Activated CD8-positive, alpha-beta memory T cell treated with anti-CD3 and anti-CD28 coated beads for 36 hours (primary cell): ENCODE data around the gene ZSCAN5A. TPM values are rescaled to one million over a fixed set of nuclear protein-coding genes. Genes with fewer than 3 reads are reported as not detected.
"Not testable (repeated sequence)": the region's sequence is repeated elsewhere in the genome, so short reads cannot be mapped to it uniquely, and the experiment has no call there.

ENCODE experiments used
- CTCF ChIA-PET: fragments of 350-600 bp; sonication (Branson Sonifier 250); formaldehyde crosslinking; loops from one replicate; lab custom pipeline; 2021; ENCODE audit warnings: antibody characterized with exemption; lab: Charles Lee
- POLR2A ChIA-PET: fragments of 350-600 bp; sonication (Branson Sonifier 250); formaldehyde crosslinking; loops from one replicate; lab custom pipeline; 2021; ENCODE audit warnings: antibody characterized with exemption; lab: Charles Lee
- total RNA-seq, 2 experiments: library from RNA; stranded (reverse); gene quantifications; one replicate each; pipeline ENCODE4 v1.2.3, GENCODE V29; 2021

The ZSCAN5A gene
- total RNA-seq, 2 experiments from 2014 or later: 10.3 to 11.7 TPM

DNA sequence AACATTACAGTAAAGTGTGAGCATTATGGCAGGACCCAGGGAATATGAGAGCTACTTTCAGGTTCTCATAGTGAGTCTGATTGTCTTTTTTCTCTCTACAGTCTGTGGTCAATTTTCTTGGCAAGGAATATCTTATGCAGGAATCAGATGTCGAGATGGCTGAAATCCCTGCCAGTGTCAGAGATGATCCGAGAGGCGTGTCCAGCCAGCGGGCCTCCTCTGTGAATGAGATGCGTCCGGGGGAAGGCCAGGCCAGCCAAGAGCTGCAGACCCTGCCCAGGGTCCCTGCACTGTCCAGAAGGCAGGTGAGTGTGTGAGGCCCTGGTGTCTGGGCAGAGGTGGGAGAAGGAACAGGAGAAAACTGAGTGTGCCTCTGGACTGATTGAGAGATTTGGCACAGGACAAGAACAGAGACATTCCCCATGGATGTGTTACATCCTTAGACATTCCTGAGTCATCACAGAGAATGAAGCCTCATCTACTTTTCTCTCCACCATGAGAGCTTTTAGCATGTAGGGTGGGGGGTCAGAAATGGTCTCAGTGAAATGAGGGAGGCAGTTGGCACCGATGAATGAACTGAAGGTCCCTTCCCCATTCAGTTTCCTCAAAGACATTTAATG, 69.4 kb downstream of the ZSCAN5A start:
- ChIA-PET POLR2A (no interaction called here), CTCF (interaction anchor here (0.9 kb wide), 1 partner anchor 8 kb away, joined by 3 read pairs; no protein-coding TSS in a partner anchor)

DNA sequence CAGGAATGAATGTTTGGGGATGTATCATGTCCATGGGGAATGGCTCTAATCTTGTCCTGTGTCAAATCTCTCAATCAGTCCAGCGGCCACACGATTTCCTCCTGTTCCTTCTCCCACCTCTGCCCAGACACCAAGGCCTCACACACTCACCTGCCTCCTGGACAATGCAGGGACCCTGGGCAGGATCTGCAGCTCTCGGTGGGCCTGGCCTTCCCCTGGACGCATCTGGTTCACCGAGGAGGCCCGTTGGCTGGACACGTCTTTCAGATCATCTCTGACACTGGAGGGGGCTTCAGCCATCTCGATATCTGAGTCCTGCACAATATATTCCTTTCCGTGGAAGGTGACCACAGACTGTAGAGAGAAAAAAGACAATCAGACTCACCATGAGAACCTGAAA, 91.2 kb downstream of the ZSCAN5A start:
- POLR2A ChIA-PET: no interaction called here
- CTCF ChIA-PET: no interaction called here

DNA sequence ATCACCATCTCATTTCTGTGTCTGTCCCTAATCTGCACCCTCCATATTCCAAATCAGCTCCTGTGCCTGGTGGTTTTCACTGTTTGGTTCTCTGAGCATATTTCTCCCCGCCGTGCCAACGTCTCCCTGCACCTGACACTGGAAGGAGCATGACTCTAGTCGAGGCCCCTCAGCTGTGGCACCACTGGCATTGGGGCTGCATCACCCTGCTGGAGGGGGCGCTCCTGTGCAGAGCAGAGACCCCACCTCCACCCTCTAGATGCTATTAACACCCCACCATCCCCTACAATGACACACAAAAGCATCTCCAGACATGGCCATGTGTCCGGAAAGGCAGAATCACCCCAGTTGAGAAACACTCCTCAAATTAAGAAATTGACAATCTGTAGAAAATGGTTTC, 91.7 kb downstream of the ZSCAN5A start:
- CTCF ChIA-PET: no interaction called here
- POLR2A ChIA-PET: no interaction called here

DNA sequence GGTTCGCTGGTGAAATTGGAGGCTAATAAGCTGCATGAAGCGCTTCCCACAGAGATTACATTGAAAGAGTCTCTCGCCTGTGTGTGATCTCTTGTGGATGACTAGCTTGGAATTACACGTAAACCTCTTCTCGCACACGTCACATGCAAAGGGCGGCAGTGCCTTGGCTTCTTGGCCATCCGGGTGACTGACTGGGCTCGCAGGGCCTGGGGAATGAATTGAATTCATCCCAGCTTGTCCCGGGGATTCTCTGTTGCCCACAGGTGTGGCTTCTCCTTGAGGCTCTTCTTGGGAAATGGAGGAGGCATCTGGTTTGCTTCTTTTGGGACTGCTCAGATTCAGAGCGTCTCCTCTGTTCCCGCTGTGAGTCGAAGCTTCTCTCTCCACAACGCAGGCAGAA, 92.8 kb downstream of the ZSCAN5A start:
- ChIA-PET CTCF (no interaction called here), POLR2A (no interaction called here)

DNA sequence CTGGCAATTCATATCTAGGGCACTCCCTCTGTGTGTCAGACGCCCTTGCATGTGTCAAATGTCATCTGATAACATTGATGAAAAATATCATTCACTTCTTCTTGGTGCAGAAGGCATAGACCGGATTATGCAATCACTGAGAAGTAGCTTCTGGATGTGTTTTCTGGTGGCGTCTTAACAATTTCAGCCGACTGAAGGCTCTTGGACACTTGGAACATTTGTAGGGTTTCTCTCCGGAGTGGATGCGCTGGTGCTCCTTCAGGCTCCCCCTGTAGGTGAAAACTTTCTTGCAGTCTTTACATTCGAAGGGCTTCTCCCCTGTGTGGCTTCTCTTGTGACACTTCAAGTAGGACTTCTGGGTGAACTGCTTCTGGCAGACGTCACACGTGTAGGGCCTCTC, 93.2 kb downstream of the ZSCAN5A start:
- CTCF ChIA-PET: interaction anchor here (0.9 kb wide), 1 partner anchor 145 kb away, joined by 3 read pairs; no protein-coding TSS in a partner anchor
- POLR2A ChIA-PET: not testable (repeated sequence)

DNA sequence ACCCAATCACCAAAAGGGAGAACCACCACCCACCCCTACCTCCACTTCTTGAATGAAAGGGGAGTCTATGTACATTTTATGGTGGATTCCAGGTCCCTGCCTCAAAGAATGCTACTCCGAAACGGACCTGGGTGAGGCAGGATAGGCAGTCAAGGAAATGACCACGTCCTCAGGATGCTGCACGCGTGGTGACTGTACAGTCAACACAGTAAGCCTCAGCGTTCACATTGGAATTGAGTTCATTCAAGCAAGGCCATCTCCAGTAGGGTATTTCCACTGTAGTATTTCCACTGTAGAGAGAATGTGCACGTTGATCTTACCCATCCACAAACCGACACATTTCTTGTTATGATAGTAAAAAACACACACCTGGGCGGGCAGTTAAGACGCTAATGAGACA, 95.7 kb downstream of the ZSCAN5A start:
- ChIA-PET CTCF (no interaction called here), POLR2A (no interaction called here)

DNA sequence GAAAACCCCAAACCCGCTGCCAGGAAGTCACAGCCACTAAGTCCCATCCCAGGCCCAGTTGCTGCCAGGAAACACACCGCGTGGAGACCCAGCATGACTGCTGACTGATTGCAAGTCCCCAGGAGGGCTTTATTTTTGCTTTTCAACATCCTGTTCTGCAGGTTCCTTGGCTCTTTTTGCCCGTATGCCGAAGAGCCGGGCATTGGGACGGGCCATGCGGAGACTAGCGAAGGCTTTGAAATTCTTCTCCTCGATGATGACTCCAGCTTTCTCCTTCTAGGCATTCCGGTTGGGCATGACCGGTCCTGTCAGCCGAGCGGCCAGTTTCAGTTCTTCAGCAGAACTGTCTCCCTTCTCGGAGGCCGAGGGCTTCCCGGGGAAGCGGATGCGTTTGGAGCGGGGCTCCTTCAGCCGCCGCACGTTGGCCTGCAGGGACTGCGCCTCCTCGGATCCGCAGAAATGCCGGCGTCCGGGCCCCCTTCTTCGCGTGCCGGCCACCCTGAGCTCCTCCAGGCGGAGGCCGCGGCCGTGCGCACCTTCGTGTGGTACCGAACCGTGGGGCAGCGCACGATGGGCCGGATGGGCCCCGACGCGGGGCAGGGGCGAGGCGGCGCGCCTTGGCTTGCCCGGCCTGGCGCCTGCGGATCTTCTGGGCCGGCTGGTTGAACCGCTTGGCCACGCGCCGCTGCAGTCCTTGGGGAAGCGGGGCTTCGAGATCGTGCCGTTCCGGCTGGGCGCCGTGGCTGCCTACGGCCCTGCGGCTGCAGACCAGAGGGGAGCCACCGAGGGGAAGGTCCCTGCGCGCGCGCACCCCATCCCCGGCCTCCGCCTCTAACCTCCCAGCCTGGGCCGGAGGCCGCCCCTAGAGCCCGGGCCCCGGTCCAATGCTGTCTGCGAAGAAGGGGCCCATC, 97.3 kb downstream of the ZSCAN5A start:
- POLR2A ChIA-PET: no interaction called here
- CTCF ChIA-PET: interaction anchor here (0.7 kb wide), 1 partner anchor 611 kb away, joined by 3 read pairs; no protein-coding TSS in a partner anchor

DNA sequence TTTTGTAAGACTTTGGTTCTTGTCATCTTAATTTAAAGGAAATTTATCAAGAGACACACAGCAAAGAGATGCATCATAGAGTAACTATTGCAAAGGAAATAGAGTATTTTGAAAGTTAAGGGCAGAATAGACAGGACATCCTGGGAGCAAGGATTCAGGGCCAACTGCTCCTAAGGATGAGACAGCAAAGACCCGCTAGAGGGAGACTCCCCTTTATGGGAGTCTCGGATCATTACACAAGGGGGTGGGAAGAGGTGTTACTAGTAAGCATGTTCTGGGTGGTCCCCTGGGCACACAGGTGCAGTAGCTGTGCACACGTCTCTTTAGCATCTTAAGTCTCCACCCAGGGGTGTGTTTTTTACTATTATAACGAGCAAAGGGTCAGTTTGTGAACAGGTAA, 102.9 kb downstream of the ZSCAN5A start:
- ChIA-PET CTCF (no interaction called here), POLR2A (no interaction called here)

DNA sequence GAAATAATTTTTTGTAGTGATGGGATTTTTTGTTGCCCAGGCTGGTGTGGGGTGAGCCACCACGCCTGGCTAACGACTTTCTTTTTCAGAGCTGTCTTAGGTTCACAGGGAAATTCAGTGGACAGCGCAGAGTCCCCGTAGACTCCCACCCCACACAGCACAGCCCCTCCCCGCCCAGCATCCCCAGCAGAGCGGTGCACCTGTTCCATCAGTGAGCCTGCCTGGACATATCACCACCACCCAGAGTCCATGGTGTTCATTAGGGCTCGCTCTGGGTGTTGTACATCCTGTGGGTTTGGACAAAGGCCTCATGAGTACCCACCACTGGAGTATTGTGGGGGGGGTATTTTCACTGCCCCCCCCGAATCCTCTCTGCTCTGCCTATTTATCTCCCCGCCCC, 104.6 kb downstream of the ZSCAN5A start:
- POLR2A ChIA-PET: not testable (repeated sequence)
- CTCF ChIA-PET: interaction anchor here (1.2 kb wide), 1 partner anchor 38 kb away, joined by 3 read pairs; no protein-coding TSS in a partner anchor

DNA sequence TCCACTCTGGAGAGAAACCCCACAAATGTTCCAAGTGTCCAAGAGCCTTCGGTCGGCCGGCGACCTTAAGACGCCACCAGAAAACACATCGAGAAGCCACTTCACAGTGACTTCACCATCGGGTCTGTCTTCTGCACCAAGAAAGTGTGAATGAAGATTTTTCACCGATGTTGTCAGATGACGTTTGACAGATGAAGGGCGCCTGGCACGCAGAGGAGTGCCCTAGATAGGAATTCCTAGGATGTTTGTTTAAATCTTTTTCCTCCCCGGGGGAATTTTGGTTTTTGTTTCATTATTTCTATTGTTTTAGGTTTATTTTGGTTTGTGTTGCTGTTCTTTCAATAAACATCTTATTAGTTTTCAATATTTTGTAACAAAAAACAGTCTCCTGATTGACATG, 105.5 kb downstream of the ZSCAN5A start:
- ChIA-PET POLR2A (no interaction called here), CTCF (interaction anchor here (1.2 kb wide), 1 partner anchor 37 kb away, joined by 3 read pairs; no protein-coding TSS in a partner anchor)

DNA sequence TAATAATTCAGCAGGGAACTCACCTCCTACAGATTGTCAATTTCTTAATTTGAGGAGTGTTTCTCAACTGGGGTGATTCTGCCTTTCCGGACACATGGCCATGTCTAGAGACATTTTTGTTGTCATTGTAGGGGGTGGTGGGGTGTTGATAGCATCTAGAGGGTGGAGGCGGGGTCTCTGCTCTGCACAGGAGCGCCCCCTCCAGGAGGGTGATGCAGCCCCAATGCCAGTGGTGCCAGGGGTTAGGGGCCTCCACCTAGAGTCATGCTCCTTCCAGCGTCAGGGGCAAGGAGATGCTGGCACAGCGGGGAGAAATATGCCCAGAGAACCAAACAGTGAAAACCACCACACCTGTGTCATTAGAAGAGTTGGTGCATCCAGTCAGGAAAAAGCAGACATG, 107.1 kb downstream of the ZSCAN5A start:
- CTCF ChIA-PET: not testable (repeated sequence)

DNA sequence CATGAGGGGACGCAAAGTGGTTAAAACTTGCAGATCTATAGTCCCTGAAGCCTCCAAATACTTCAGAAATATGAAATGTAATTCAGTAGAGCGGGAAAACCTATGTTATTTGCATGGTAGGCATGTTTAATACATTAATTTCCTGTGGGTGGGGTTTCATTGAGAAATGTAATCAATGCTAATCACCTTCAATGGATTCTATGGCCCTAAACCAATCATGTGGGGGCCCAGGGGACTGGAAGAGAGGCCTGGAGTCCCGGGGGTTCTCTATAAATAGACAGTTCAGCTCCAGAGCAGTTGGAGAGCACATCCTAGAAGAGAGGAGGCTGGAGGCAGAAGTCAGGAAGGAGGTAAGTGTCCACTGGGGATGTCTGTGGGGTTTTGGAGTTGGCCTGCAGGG, 112.7 kb downstream of the ZSCAN5A start, which contains the start of gene ZSCAN5C:
Gene ZSCAN5C, plus strand, starts transcription at position 301 of the 400 bp plus-strand sequence. CDS start 3,641 bp downstream, outside the sequence.
- ChIA-PET POLR2A (no interaction called here), CTCF (no interaction called here)

More for the DNA sequence above, 107.1 kb downstream of the ZSCAN5A start:
- POLR2A ChIA-PET: not testable (repeated sequence)

DNA sequence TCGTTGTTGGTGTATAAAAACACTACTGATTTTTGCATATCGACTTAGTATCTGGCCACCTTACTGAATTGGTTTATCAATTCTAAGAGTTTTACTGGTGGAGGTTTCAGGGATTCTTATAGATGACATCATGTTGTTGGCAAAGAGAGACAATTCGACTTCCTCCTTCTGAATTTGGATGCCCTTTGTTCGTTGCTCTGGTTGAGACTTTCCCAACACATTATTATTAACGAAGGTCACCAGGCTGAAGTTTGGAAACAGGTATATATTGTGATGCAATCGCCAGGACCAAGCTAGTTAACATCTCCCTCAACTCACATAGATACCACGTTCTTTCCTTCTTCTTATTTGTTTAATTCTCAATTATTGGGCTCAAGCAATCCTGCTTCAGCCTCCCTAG, 115.0 kb downstream of the ZSCAN5A start:
- CTCF ChIA-PET: no interaction called here
- POLR2A ChIA-PET: no interaction called here

DNA sequence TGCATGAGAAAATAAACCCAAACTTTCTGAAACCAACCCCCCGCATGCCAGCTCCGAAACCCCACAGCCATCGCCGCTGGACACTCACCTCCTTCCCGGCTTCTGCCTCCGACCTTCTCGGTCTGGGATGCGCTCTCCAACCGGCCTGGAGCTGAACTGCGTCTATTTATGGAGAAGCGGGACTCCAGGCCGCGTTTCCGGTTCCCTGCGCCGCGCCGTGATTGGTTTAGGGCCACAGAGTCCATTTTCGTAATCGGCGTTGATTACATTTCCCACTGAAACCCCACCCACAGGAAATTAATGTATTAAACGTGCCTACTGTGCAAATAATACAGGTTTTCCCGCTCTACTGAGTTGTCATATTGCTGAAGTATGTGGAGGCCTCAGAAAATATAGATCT, 117.0 kb downstream of the ZSCAN5A start, which contains the start of gene ZSCAN5B:
Gene ZSCAN5B, minus strand, starts transcription at position 138 of the 400 bp plus-strand sequence. CDS start 4,731 bp downstream, outside the sequence.
- POLR2A ChIA-PET, CTCF ChIA-PET: not testable (repeated sequence)

DNA sequence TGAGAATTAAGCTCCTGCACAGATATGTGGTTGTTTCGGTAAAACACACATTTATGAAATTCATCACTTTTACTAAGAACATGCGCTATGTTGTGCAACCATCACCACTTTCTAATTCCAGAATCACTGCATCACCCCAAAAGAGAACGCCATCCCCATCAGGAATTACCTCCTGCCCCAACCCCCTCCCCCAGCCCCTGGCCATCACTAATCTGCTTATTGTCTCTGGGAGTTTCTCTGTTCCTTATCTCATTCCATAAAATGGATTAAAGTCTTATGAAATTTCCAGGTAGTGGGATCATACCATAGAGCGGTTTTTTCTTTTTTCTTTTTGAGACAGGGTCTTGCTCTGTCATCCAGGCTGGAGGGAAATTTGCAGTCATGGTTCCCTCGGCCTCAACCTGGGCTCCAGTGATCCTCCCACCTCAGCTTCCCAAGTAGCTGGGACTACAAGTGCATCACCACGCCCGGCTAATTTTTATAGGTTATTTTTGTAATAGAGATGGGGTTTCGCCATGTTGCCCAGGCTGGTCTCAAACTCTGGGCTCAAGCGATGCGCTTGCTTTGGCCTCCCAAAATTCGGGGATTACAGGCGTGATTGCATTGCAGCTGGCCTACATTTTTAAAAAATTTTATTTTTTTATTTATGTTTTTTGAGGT, 120.5 kb downstream of the ZSCAN5A start:
- POLR2A ChIA-PET: no interaction called here
- CTCF ChIA-PET: no interaction called here

DNA sequence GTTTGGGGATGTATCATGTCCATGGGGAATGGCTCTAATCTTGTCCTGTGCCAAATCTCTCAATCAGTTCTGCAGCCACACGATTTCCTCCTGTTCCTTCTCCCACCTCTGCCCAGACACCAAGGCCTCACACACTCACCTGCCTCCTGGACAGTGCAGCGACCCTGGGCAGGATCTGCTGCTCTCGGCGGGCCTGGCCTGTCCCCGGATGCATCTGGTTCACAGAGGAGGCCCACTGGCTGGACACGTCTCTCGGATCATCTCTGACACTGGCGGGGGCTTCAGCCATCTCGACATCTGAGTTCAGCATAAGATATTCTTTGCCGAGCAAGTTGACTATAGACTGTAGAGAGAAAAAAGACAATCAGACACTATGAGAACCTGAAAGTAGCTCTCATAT, 122.9 kb downstream of the ZSCAN5A start:
- CTCF ChIA-PET: no interaction called here
- POLR2A ChIA-PET: no interaction called here

DNA sequence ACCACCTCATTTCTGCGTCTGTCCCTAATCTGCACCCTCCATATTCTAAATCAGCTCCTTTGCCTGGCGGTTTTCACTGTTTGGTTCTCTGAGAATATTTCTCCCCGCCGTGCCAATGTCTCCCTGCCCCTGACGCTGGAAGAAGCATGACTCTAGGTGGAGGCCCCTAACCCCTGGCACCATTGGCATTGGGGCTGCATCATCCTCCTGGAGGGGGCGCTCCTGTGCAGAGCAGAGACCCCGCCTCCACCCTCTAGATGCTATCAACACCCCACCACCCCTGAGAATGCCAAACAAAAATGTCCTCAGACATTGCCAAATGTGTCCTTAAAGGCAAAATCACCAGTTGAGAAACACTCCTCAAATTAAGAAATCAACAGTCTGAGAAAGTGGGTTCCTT, 123.5 kb downstream of the ZSCAN5A start:
- ChIA-PET CTCF (no interaction called here), POLR2A (no interaction called here)

DNA sequence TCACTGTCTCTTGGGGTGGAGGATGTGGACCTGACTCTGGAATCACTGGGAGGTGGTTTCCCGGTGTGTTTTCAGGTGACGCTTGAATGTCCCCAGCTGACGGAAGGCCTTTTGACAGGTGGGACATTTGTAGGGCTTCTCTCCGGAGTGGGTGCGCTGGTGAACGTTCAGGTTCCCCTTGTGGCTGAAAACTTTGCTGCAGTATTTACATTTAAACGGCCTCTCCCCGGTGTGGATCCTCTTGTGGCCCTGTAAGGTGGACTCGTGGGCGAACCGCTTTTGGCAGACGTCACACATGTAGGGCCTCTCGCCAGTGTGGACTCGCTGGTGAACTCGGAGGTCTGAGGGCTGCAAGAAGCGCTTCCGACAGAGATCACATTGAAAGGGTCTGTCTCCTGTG, 124.9 kb downstream of the ZSCAN5A start:
- ChIA-PET POLR2A (no interaction called here), CTCF (no interaction called here)

DNA sequence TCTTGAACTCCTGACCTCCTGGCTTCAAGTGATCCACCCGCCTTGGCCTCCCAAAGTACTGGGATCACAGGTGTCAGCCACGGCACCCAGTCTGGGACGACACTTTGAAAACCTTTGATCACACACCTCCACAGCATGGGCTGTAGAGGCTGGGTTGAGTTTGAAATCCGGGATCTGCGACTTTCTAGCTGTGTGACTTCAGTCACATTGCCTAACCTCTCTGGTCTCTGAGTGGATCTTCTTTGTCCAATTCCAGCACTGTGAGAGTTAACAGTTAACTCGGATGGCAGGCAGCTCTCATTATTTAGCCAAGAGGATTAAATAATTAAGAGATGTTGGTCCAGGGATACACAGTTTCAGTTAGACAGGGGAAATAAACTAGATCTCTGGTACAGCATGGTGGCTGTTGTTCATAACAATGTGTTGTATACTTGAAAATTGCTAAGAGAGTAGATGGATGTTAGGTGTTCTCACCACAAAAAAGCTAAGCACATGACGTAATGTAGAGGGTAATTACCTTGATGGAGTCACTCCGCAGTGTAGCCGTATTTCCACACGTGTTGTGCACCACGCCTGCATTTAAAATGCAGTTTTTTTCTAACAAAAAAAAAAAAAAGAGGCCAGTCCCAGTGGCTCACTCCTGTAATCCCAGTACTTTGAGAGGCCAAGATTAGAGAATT, 136.9 kb downstream of the ZSCAN5A start:
- ChIA-PET POLR2A (no interaction called here), CTCF (no interaction called here)
